IMR-90 (cell line): ENCODE measurements around the gene ETV3L. TPM values are rescaled to one million over a fixed set of nuclear protein-coding genes. Genes with fewer than 3 reads are reported as not detected.

Source experiments
- ATAC-seq: fragments of 200-7000 bp; cut with Tn5 transposase; 2 replicates; pipeline ENCODE4 v1.9.1; 2020; ENCODE audit warnings: low read depth, mild to moderate bottlenecking, moderate library complexity
- BruUV-seq: library from RNA; stranded (reverse); fragments of 400-500 nt; replicated peaks from 2 replicates; lab custom pipeline; 2021; lab: Mats Ljungman, UMichigan
- CTCF ChIA-PET: fragments of 300-600 bp; formaldehyde crosslinking; extraction: SDS; loops from one replicate; lab custom pipeline; 2021; ENCODE audit warnings: antibody characterized with exemption; lab: Yijun Ruan, JAX
- POLR2A ChIA-PET: fragments of 300-600 bp; sonication (Branson Sonifier 250); formaldehyde crosslinking; loops from one replicate; lab custom pipeline; 2022; ENCODE audit warnings: antibody characterized with exemption; ENCODE audit not compliant: unreplicated experiment; lab: Charles Lee
- DNase-seq: peaks from one replicate; pipeline ENCODE4 v3.0.0; 2013
- H2AFZ ChIP-seq: replicated peaks from 2 replicates; pipeline ENCODE3; 2013; ENCODE audit warnings: low read length, mild to moderate bottlenecking; ENCODE audit not compliant: poor library complexity
- H2AK5ac ChIP-seq: 2 replicates; pipeline ENCODE4 v1.6.1; 2013; ENCODE audit warnings: low read depth, low read length, inconsistent platforms
- H2AK9ac ChIP-seq: replicated peaks from 2 replicates; pipeline ENCODE3; 2013; ENCODE audit warnings: mild to moderate bottlenecking, low read depth, low read length, moderate library complexity; ENCODE audit not compliant: poor library complexity
- H2BK120ac ChIP-seq: 2 replicates; pipeline ENCODE4 v1.6.1; 2013; ENCODE audit warnings: low read depth, low read length, inconsistent platforms
- H2BK15ac ChIP-seq: 3 replicates; pipeline ENCODE4 v1.6.1; 2013; ENCODE audit warnings: low read depth, low read length, inconsistent platforms
- H2BK20ac ChIP-seq: 2 replicates; pipeline ENCODE4 v1.6.1; 2013; ENCODE audit warnings: low read depth, mild to moderate bottlenecking, inconsistent platforms, low read length, moderate library complexity
- H2BK5ac ChIP-seq: 2 replicates; pipeline ENCODE4 v1.6.1; 2013; ENCODE audit warnings: mild to moderate bottlenecking, low read depth, low read length, inconsistent platforms; ENCODE audit not compliant: poor library complexity, severe bottlenecking
- H3K14ac ChIP-seq: replicated peaks from 2 replicates; pipeline ENCODE4 v1.6.1; 2013; ENCODE audit warnings: low read depth, low read length, inconsistent platforms
- H3K18ac ChIP-seq: 2 replicates; pipeline ENCODE4 v1.6.1; 2013; ENCODE audit warnings: low read depth, low read length, control low read depth
- H3K23ac ChIP-seq: 2 replicates; pipeline ENCODE4 v1.6.1; 2013; ENCODE audit warnings: low read depth, low read length, inconsistent platforms
- H3K27ac ChIP-seq: 2 replicates; pipeline ENCODE4 v1.5.1; 2013; ENCODE audit warnings: mild to moderate bottlenecking, control low read depth, low read length; ENCODE audit not compliant: insufficient read depth
- H3K27me3 ChIP-seq: 2 replicates; pipeline ENCODE4 v1.6.1; 2013; ENCODE audit warnings: low read length; ENCODE audit not compliant: control insufficient read depth, insufficient read depth
- H3K36me3 ChIP-seq: 2 replicates; pipeline ENCODE4 v1.6.1; 2013; ENCODE audit warnings: low read length, mixed read lengths; ENCODE audit not compliant: control insufficient read depth, insufficient read depth
- H3K4ac ChIP-seq: 2 replicates; pipeline ENCODE4 v1.6.1; 2013; ENCODE audit warnings: low read depth, low read length, inconsistent platforms
- H3K4me1 ChIP-seq: 2 replicates; pipeline ENCODE4 v1.6.1; 2013; ENCODE audit warnings: low read length, mixed read lengths; ENCODE audit not compliant: control insufficient read depth, insufficient read depth
- H3K4me2 ChIP-seq: 2 replicates; pipeline ENCODE4 v1.6.1; 2013; ENCODE audit warnings: low read depth, mild to moderate bottlenecking, control low read depth, low read length, moderate library complexity
- H3K4me3 ChIP-seq: 2 replicates; pipeline ENCODE4 v1.5.1; 2013; ENCODE audit warnings: low read depth, mild to moderate bottlenecking, control low read depth, low read length, moderate library complexity; ENCODE audit not compliant: insufficient read depth
- H3K56ac ChIP-seq: 2 replicates; pipeline ENCODE4 v1.6.1; 2013; ENCODE audit warnings: low read length, inconsistent platforms; ENCODE audit not compliant: insufficient read depth; ENCODE audit errors: extremely low read depth
- H3K79me1 ChIP-seq, 2 experiments: 2 replicates each; pipeline ENCODE4 v1.6.1; 2013; ENCODE audit warnings: low read length in 2 of 2, inconsistent platforms in 1 of 2, low read depth in 1 of 2
- H3K9ac ChIP-seq: 2 replicates; pipeline ENCODE4 v1.6.1; 2013; ENCODE audit warnings: low read depth, low read length, control low read depth
- H3K9me1 ChIP-seq: 2 replicates; pipeline ENCODE4 v1.6.1; 2013; ENCODE audit warnings: low read length, inconsistent platforms; ENCODE audit not compliant: insufficient read depth
- H3K9me3 ChIP-seq: 2 replicates; pipeline ENCODE4 v1.6.1; 2013; ENCODE audit warnings: low read length; ENCODE audit not compliant: control insufficient read depth, insufficient read depth
- H4K20me1 ChIP-seq: 2 replicates; pipeline ENCODE4 v1.6.1; 2013; ENCODE audit warnings: low read length, inconsistent platforms; ENCODE audit not compliant: insufficient read depth
- H4K5ac ChIP-seq: 2 replicates; pipeline ENCODE4 v1.6.1; 2013; ENCODE audit warnings: mild to moderate bottlenecking, low read depth, low read length, control low read depth
- H4K8ac ChIP-seq, 2 experiments: 2 replicates each; pipeline ENCODE4 v1.6.1; 2013; ENCODE audit warnings: low read depth in 2 of 2, low read length in 2 of 2, control low read depth in 1 of 2, inconsistent platforms in 1 of 2
- H4K91ac ChIP-seq: 2 replicates; pipeline ENCODE4 v1.6.1; 2013; ENCODE audit warnings: low read depth, low read length, inconsistent platforms; ENCODE audit not compliant: insufficient read depth
- BHLHE40 ChIP-seq: fragments of 150-350 bp; IDR thresholded peaks from 2 replicates; pipeline ENCODE4 v1.6.1; 2016; ENCODE audit warnings: mild to moderate bottlenecking, low read depth, low read length
- CEBPB ChIP-seq: IDR thresholded peaks from 2 replicates; pipeline ENCODE4 v1.6.1; 2012; ENCODE audit warnings: low read depth, low read length, improper control_type of control experiment
- CHD1 ChIP-seq: IDR thresholded peaks from 2 replicates; pipeline ENCODE4 v1.6.1; 2012; ENCODE audit warnings: low read depth, low read length, improper control_type of control experiment
- ELK1 ChIP-seq: fragments of 150-350 bp; IDR thresholded peaks from 2 replicates; pipeline ENCODE4 v1.6.1; 2016; ENCODE audit warnings: low read depth, mild to moderate bottlenecking, low read length, moderate library complexity, borderline replicate concordance
- MAFK ChIP-seq: IDR thresholded peaks from 2 replicates; pipeline ENCODE4 v1.6.1; 2012; ENCODE audit warnings: low read depth, low read length, improper control_type of control experiment
- MAZ ChIP-seq: IDR thresholded peaks from 2 replicates; pipeline ENCODE4 v1.6.1; 2012; ENCODE audit warnings: low read depth, mild to moderate bottlenecking, low read length, improper control_type of control experiment, moderate library complexity, borderline replicate concordance
- NFE2L2 ChIP-seq: fragments of 150-350 bp; IDR thresholded peaks from 2 replicates; pipeline ENCODE4 v1.6.1; 2016; ENCODE audit warnings: low read depth, mild to moderate bottlenecking, low read length
- POLR2A ChIP-seq: IDR thresholded peaks from 2 replicates; pipeline ENCODE4 v1.6.1; 2012; ENCODE audit warnings: mild to moderate bottlenecking, low read depth, low read length
- RAD21 ChIP-seq: IDR thresholded peaks from 2 replicates; pipeline ENCODE4 v1.6.1; 2012; ENCODE audit warnings: low read length, improper control_type of control experiment
- RCOR1 ChIP-seq: IDR thresholded peaks from 2 replicates; pipeline ENCODE4 v1.6.1; 2012; ENCODE audit warnings: mild to moderate bottlenecking, low read length, improper control_type of control experiment; ENCODE audit not compliant: insufficient replicate concordance
- RFX5 ChIP-seq: IDR thresholded peaks from 2 replicates; pipeline ENCODE4 v1.8.0; 2012; ENCODE audit warnings: low read depth, mild to moderate bottlenecking, low read length, moderate library complexity
- USF2 ChIP-seq: fragments of 150-350 bp; IDR thresholded peaks from 2 replicates; pipeline ENCODE4 v1.6.1; 2017; ENCODE audit warnings: mild to moderate bottlenecking, antibody characterized with exemption, low read length, low read depth
- WGBS, 2 experiments: methylation state at CpG; one replicate each; pipeline versions ENCODE4 v1.1.5 to v1.1.7; 2013; ENCODE audit warnings: missing lambda C conversion rate in 2 of 2; ENCODE audit not compliant: insufficient read length in 1 of 2; ENCODE audit errors: extremely low coverage in 2 of 2; 5-methylcytosine and 5-hydroxymethylcytosine counted together
- dilution Hi-C: fragments of 300-500 bp; cut with HindIII; formaldehyde crosslinking; loops from one replicate; pipeline ENCODE4 v1.14.3; 2018; ENCODE audit warnings: low sequenced_read_pairs; ENCODE audit not compliant: unreplicated experiment
- in situ Hi-C: fragments of 300-500 bp; cut with MboI; formaldehyde crosslinking; loops from 3 replicates; pipeline ENCODE4 v1.14.3; 2019; ENCODE audit warnings: low sequenced_read_pairs, inconsistent platforms, mixed read lengths
- intact Hi-C: fragments of 100-400 bp; cut with micrococcal nuclease; formaldehyde crosslinking; loops from 2 replicates; pipeline ENCODE4 v1.10.0; 2022
- polyA plus RNA-seq, 3 experiments: library from polyadenylated mRNA; depleted of rRNA; stranded (reverse); fragments of >200 nt; gene quantifications; 2 replicates each; pipeline ENCODE4 v1.2.3, GENCODE V29; 2012; ENCODE audit warnings: low replicate concordance in 1 of 3
- total RNA-seq: library from RNA; depleted of rRNA; stranded (reverse); fragments of >200 nt; gene quantifications from 2 replicates; pipeline ENCODE4 v1.2.3, GENCODE V29; 2012
- TF ChIP-seq, protein P1 (sequence below): conservative IDR thresholded peaks from 2 replicates; pipeline ENCODE4 v1.5.1; 2012; ENCODE audit warnings: mild to moderate bottlenecking, low read depth, low read length, improper control_type of control experiment

Gene ETV3L
- total and polyA plus RNA-seq, 2 of the 4 experiments (the other 2 are of a cell fraction): not detected

DNA sequence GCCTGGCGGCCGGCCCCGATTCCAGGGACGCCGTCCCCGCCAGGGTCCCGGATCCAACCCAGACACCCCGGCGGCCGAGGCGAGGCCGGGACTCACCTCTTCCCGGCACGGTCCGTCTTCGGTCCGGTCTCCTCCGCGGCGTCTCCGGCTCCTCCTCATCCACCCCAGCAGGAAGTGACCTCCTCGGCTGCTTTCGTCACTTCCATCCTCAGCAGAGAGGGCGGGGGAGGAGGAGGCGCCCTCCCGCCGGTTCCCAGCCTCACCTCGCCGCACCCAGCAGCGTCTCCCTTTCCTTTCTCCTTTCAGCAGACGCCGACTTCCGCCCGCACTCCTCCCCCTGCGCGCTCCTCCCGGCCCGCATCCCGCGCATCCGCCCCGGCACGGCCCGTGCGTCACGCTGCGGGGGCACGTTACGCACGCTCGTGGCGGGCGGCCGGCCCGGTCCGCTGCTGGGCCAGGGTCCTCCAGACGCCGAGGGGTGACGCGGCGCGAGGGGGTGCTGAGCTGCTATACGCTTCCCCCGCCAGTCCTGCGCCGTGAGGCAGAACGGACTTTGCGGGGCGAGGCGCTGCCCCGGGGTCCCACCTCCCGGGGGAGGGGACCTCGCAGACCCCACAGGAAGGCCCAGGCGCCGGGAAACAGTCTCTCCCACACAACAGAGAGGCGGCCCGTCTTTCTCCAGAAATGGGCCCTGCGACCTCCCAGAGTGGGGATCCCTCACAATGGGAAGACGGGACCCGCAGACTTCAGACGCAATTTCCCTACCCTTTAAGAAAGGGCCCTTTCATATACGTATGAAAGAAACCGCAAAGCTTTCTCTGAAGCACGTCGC, 38.8 kb upstream of the ETV3L start, which contains the start of gene ETV3:
ETV3 (minus strand) TSS at position 176 of the 832 bp plus-strand sequence. CDS start 2,043 bp downstream, outside the sequence.
- peak within 1 kb of the TSS; percentile 86 for H3K23ac ChIP-seq
- peak within 1 kb of the TSS; percentile 79 for H3K14ac ChIP-seq
- BruUV-seq: no TSS peak
- peak within 1 kb of the TSS; percentile 91 for H3K4me3 ChIP-seq
- H3K56ac ChIP-seq: peak within 1 kb of the TSS; percentile 75
- H3K18ac ChIP-seq: peak within 1 kb of the TSS; percentile 44
- peaks cover 24% of the 10 kb centered on the region for H4K20me1 ChIP-seq
- intact Hi-C loops (loop anchor here (5.0 kb wide), 1 partner anchor 46 kb away; no protein-coding TSS in a partner anchor), in situ Hi-C loops (no loop called here), dilution Hi-C loops (no loop called here)
- H2BK15ac ChIP-seq: 0 out of 3 replicates have a peak within 1 kb of the TSS, but pooled peaks have one; percentile 27
- peaks cover 4% of the 10 kb centered on the region for H3K4me1 ChIP-seq
- ATAC-seq (peak; percentile 93), DNase-seq (peak; percentile 92)
- H3K9me3 ChIP-seq: no peaks in the 10 kb centered on the region
- H3K4ac ChIP-seq: peak within 1 kb of the TSS; percentile 93
- no peak within 1 kb of the TSS for H2BK20ac ChIP-seq
- H3K27me3 ChIP-seq: no peaks in the 10 kb centered on the region
- 0% methylated on average over 45 of the region's 85 CpGs; no CpG with 5 or more reads in 1 of the 2 experiments for WGBS, 2 experiments
- H3K27ac ChIP-seq: peak within 1 kb of the TSS; percentile 77
- peaks cover 13 to 36% of the 10 kb centered on the region in 2 experiments for H3K79me1 ChIP-seq
- H2BK120ac ChIP-seq: peak within 1 kb of the TSS; percentile 20
- ChIA-PET POLR2A (no interaction called here), CTCF (no interaction called here)
- H2AK9ac ChIP-seq: peak within 1 kb of the TSS; percentile 95
- H3K9me1 ChIP-seq: peaks cover 2% of the 10 kb centered on the region; the same call in 1 of the 2 replicates
- peak within 1 kb of the TSS; percentile 78 for H2BK5ac ChIP-seq
- peak within 1 kb of the TSS; percentile 97 for H2AFZ ChIP-seq
- peak within 1 kb of the TSS; percentile 78 for H3K9ac ChIP-seq
- H2AK5ac ChIP-seq: peak within 1 kb of the TSS; percentile 65
- peak within 1 kb of the TSS; percentile 64 for H4K91ac ChIP-seq
- peak within 1 kb of the TSS; percentile 62 for H4K5ac ChIP-seq
- H3K36me3 ChIP-seq: peaks cover 19% of the 10 kb centered on the region
- H3K4me2 ChIP-seq: peak within 1 kb of the TSS; percentile 96
- H4K8ac ChIP-seq: peak within 1 kb of the TSS; percentile 98 to 100
- TF ChIP-seq MAFK (no peak), CEBPB (0 out of 2 replicates have a peak, but pooled peaks have one; percentile 15), MAZ (peak; percentile 95), USF2 (peak; percentile 35; the same call in 1 of the 2 replicates), ELK1 (no peak), RFX5 (0 out of 2 replicates have a peak, but pooled peaks have one; percentile 9), RAD21 (no peak), POLR2A (peak; percentile 98), CHD1 (peak; percentile 85), RCOR1 (no peak), BHLHE40 (peak; percentile 91), NFE2L2 (no peak)
- TF ChIP-seq, protein P1, sequence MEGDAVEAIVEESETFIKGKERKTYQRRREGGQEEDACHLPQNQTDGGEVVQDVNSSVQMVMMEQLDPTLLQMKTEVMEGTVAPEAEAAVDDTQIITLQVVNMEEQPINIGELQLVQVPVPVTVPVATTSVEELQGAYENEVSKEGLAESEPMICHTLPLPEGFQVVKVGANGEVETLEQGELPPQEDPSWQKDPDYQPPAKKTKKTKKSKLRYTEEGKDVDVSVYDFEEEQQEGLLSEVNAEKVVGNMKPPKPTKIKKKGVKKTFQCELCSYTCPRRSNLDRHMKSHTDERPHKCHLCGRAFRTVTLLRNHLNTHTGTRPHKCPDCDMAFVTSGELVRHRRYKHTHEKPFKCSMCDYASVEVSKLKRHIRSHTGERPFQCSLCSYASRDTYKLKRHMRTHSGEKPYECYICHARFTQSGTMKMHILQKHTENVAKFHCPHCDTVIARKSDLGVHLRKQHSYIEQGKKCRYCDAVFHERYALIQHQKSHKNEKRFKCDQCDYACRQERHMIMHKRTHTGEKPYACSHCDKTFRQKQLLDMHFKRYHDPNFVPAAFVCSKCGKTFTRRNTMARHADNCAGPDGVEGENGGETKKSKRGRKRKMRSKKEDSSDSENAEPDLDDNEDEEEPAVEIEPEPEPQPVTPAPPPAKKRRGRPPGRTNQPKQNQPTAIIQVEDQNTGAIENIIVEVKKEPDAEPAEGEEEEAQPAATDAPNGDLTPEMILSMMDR: no peak
